H7 (cell line): ENCODE results near the gene ADAP1. TPM values are rescaled to one million over a fixed set of nuclear protein-coding genes. Genes with fewer than 3 reads are reported as not detected.

Experiments used
- DNase-seq: peaks from one replicate; pipeline ENCODE4 v3.0.0; 2012
- H3K27me3 ChIP-seq: 2 replicates; pipeline ENCODE4 v1.6.0; 2011; ENCODE audit warnings: mild to moderate bottlenecking, low read length; ENCODE audit not compliant: control insufficient read depth, insufficient read depth
- H3K36me3 ChIP-seq: replicated peaks from 2 replicates; pipeline ENCODE4 v1.5.1; 2011; ENCODE audit warnings: low read length; ENCODE audit not compliant: control insufficient read depth, insufficient read depth
- H3K4me3 ChIP-seq: 2 replicates; pipeline ENCODE4 v1.5.1; 2011; ENCODE audit warnings: low read depth, mild to moderate bottlenecking, control low read depth, low read length, moderate library complexity; ENCODE audit not compliant: insufficient read depth
- total RNA-seq: library from RNA; depleted of rRNA; stranded (reverse); fragments of >200 nt; shearing (Covaris generic); gene quantifications from 2 replicates; pipeline ENCODE4 v1.2.3, GENCODE V29; 2014

The ADAP1 gene
- total RNA-seq, 1 experiment from 2014 or later, result 5.0 TPM

DNA sequence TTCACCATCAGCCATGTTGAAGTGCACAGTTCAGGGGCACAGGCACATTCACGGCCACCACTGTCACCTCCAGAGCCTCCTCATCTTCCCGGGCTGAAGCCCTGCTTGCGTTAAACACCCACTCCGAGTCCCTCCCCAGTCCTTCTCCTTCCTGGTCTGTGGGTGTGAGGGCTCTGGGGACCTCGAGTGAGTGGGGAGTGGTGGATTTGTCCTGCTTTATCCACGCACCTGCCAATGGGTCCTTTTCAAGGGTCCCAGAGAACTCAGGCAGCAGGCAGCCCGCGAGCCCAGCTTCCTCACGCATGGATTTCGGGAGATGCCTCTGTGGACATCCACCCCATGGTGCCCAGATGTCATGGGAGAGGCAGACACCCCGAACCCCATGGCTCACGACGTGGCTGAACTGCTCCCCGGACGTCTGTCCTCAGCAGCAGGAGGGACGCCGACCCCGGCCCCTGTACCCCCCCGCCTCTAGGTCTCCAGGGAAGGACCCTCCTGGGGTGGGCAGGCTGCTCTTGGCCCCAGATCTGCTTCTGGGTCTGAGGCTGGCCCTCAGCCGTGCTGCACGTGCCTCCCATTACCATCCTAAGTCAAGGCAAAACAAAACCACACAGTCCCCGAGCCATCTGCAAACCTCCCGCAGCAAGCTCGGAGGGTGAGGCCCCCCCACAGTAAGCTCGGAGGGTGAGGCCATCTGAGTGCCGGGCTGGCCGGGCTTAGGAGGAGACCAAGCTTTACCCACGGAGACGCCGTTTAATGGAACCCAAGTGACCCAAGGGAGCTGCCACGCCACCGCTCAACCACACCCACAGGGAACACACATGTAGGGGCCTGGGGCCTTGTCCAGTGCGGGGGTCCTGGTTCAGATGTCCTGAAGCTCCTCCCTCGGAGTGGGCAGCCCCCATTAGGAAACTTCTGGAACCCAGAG is 37.5 kb upstream of the ADAP1 start:
- H3K27me3 ChIP-seq, result no peaks in the 10 kb centered on the region
- no peak overlapping the region for H3K4me3 ChIP-seq
- H3K36me3 ChIP-seq, result no peaks in the 10 kb centered on the region
- no peak for DNase-seq

DNA sequence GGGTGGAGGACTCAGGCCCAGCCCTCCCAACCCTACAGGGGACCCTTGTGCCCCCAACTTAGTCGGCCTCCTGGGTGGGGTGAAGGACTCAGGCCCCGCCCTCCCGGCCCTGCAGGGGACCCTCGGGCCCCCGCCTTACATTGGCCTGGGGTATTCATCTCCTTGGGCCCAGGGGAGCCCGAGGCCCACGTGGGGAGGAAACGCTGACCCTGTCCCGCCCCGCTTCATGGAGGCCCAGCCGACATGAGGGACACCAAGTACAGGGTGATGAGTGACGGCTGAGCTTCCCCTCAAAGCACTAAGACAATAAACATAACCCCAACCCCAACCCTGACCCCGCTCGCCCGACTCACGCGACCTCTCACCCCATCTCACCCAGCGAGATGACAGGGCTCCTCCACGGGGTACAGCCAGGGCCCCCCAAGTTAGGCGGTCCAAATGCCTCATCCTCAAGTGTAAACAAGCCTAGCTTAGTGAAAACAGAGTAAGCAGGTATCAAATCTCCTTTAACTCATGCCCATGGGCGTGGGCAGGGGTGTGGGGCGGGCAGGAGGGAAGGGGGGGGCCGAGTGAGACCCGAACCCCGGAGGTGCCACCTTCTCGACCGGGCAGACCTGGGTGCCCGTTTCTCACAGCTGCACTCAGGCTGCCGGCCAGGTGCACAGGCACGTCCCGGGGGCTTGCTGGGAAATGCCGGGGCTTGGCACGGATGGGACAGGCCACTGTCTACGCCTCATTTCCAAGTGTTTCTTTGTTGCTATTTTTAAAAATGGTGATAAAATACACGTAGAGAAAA is 36.7 kb upstream of the ADAP1 start:
- H3K4me3 ChIP-seq, result no peak overlapping the region
- no peaks in the 10 kb centered on the region for H3K27me3 ChIP-seq
- H3K36me3 ChIP-seq, result no peaks in the 10 kb centered on the region
- no peak for DNase-seq

DNA sequence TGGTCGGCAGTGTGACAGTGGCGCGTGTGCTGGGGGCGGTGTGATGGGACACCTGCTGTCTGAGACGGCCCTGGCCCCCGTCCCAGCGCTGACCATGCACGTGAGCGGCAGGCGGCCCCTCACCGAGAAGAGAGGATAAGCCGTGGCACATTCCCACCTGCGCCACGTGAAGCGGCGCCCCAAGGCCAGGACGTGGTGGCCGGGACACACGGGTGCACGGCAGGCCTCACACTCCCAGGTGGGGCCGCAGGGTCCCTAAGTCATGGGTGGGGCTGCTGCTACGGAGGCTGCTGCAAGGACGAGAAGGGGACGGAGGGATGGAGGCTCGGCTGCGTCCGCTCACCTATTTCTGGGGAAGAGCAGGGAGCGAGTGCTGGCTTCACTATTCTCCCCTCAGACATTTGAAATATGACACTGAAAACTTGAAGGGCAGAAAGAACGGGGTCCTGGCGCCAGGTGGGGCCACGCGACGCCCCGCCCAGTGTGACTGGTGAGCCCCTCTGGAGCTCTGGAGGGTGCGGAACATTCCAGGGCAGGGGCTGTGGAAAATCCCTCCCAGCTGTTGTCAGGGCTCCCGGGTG is 36.0 kb upstream of the ADAP1 start:
- Histone ChIP-seq H3K27me3 (no peaks in the 10 kb centered on the region), H3K4me3 (no peak overlapping the region), H3K36me3 (no peaks in the 10 kb centered on the region)
- no peak for DNase-seq

DNA sequence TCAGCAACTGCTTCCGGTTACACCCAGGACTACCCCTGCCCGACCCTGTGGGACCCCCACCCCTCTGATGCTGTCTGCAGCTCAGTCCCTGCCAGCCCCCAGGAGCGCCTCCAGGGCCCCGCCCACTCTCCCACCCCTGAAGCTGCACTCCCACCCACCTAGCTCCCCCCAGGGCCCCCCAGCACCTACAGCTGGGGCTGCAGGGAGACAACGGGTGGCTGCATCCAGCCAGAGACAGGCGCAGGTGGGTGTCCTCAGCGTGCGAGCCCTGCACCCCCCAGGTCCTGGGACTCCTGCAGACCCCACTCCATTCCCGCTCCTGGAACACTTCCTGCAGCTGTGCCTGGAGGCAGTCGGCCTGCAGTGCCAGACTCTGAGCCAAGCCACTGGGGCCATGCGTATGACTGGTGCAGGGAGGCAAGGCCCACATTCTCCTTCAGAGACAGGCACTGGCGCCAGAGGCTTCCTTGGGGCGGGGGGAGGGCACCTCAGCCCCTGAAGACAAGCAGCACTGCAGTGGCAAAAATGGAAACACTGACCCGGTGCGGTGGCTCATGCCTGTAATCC is 34.6 kb upstream of the ADAP1 start:
- H3K4me3 ChIP-seq, result no peak overlapping the region
- H3K27me3 ChIP-seq, result no peaks in the 10 kb centered on the region
- no peaks in the 10 kb centered on the region for H3K36me3 ChIP-seq
- DNase-seq, result no peak

DNA sequence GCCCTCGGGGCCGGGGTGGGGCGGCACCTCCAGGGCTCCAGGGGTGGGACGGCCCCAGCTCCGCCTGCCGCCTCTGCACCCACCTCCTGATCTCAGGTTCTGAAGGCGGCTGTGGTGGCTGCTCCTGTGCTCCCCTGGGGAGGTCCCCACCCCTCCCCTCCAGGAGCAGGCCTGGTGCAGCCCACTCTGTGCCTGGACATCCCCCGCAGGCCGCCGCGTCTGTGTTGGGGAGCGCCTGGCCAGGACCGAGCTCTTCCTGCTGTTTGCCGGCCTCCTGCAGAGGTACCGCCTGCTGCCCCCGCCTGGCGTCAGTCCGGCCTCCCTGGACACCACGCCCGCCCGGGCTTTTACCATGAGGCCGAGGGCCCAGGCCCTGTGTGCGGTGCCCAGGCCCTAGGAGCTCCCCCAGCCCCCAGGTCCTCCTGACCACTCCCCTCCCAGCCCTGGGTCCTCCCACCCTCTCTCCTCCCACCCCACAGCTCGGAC is 34.0 kb upstream of the ADAP1 start:
- no peak overlapping the region for H3K4me3 ChIP-seq
- no peak for DNase-seq
- no peaks in the 10 kb centered on the region for H3K36me3 ChIP-seq
- no peaks in the 10 kb centered on the region for H3K27me3 ChIP-seq

DNA sequence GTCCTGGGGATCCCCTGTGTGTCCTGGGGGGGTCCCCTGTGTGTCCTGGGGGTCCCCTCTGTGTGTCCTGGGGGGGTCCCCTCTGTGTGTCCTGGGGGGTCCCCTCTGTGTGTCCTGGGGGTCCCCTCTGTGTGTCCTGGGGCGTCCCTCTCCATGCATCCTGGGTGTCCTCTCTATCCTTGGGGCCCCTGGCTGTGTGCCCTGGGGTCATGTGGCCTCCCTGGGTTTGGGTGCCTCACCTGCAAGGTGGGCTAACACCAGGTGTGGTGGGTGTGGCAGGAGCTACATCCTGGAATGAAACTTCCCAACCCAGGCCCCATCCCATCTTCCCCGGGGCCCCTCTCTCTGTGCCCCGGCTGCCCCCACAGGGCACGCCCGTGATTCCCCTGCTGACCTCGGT is 33.4 kb upstream of the ADAP1 start:
- DNase-seq, result no peak
- Histone ChIP-seq H3K36me3 (no peaks in the 10 kb centered on the region), H3K4me3 (no peak overlapping the region), H3K27me3 (no peaks in the 10 kb centered on the region)

DNA sequence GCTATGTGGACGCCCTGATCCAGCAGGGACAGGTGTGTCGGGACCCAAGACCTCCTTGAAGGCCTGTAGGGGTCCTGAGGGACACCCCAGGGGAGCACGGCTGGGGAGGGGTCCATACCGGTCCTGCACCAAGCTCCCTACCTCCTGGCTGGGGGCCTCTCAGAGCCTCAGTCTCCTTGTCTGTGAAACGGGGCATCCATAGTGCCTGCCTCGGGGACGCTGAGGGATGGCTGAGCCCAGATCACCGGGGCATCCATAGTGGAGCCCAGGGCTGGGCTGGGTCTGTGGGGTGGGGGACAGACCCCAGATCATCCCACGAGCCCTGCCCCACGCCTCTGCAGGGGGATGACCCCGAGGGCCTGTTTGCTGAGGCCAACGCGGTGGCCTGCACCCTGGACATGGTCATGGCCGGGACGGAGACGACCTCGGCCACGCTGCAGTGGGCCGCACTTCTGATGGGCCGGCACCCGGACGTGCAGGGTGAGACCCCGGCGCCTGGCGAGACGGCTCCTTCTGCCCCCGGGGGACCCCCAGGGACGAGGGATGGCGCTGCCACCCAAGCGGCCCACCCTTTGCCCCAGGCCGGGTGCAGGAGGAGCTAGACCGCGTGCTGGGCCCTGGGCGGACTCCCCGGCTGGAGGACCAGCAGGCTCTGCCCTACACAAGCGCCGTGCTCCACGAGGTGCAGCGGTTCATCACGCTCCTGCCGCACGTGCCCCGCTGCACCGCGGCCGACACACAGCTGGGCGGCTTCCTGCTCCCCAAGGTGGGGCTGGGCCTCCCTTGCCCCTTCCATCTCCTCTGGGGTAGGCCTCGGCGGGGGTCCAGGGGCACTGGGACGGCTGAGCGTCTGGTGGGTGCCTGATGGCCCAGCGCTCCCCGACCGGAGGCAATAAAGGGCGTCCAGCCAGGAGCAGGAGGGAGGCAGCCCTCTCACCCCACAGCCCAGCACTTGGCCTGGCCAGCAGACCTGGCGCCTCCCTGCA is 32.6 kb upstream of the ADAP1 start:
- Histone ChIP-seq H3K36me3 (no peaks in the 10 kb centered on the region), H3K4me3 (no peak overlapping the region), H3K27me3 (no peaks in the 10 kb centered on the region)
- DNase-seq, result no peak

DNA sequence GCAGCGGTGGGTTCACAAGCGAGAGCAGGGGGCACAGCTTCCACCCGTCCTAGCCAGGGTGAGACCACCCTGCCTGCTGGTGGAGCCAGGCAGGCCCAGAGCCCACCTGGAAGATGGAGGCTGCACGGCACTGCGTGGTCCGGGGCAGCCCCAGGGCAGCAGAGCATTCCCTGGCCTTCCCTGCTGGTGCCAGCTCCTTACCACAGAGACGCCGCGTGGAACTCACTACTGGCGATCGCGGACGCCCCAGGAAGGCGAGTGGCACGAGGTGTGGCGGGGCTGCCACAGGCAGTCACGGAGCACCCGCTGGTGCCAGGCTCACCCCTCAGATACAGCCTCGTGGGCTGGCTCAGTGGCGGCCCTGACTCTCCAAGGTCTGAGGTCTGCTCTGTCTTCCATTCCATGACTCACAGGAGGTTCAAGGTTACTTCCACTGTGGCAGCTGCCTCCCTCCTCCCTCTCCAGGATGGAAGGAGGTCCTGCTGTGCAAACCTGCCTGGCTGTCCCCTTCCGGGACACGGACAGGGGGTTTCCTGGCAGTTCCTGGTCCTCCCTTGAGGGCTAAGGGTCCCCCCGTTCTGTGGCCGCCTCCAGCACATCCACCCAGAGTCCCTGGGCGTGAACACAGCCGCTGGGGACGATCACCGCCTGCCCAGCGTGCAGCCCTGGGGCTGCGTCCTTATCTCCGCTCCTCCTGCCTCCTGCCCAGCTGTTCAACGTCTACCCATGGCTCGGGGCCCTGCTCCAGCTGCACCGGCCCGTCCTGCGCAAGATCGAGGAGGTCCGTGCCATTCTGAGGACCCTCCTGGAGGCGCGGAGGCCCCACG is 31.6 kb upstream of the ADAP1 start:
- no peaks in the 10 kb centered on the region for H3K36me3 ChIP-seq
- no peak for DNase-seq
- no peaks in the 10 kb centered on the region for H3K27me3 ChIP-seq
- no peak overlapping the region for H3K4me3 ChIP-seq

DNA sequence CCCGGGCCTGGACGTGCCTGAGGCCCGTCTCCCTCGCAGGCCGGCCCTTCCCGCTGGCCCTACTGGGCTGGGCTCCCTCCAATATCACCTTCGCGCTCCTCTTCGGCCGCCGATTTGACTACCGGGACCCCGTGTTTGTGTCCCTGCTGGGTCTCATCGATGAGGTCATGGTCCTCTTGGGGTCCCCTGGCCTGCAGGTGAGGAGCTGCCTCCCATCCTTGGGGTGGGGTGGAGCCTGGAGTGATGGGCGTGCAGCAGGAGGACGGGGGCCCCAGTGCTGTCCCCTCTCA is 30.6 kb upstream of the ADAP1 start:
- Histone ChIP-seq H3K27me3 (no peaks in the 10 kb centered on the region), H3K36me3 (no peaks in the 10 kb centered on the region), H3K4me3 (no peak overlapping the region)
- no peak for DNase-seq

DNA sequence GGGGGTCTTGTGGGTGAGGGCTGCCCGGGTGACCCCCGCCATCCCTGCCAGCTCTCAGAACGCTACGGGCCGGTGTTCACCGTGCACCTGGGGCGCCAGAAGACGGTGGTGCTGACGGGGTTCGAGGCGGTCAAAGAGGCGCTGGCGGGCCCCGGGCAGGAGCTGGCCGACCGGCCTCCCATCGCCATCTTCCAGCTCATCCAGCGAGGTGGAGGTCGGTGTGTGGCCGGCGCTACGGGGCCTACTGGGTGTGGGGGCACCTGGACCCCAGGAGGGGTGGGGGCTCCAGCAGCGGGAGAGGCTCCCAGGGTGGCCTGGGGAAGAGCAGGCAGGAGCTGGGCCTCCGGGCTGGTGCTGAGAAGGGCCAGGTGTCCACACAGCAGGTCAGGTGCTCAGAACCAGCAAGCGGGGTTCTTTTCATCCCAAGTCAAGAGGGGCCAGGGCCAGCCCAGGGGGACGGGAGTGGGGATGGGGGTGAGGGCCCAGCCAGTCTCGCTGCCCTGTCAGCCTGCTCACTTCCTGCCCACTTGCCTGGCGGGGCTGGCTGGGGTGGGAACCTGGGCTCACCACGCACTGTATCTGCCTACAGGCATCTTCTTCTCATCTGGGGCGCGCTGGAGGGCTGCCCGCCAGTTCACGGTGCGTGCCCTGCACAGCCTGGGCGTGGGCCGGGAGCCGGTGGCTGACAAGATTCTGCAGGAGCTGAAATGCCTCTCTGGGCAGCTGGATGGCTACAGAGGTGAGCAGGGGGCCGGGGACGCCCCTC is 30.1 kb upstream of the ADAP1 start:
- Histone ChIP-seq H3K36me3 (no peaks in the 10 kb centered on the region), H3K27me3 (no peaks in the 10 kb centered on the region), H3K4me3 (no peak overlapping the region)
- DNase-seq, result no peak

DNA sequence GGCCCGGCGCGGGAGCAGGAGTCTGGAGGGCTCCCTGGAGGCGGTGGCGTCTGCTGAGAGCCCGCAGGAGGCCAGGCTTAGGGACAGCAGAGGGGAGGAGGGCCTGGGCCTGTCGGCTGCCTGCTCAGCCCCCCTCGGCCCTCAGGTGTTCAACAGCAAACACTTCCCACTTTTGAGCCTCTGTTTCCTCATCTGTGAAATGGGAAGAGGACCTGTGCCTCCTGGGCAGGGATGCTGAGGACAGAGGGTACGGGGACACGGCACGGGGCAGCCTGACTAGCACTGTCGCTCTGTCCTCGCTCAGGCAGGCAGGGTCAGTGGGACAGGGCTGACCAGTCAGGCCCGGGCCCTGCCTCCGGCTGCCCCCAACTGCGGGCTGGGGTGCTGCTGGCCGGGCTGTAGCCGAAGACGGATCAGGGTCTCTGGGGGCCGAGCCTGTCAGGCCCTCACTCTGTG is 29.2 kb upstream of the ADAP1 start:
- H3K4me3 ChIP-seq, result no peak overlapping the region
- H3K27me3 ChIP-seq, result no peaks in the 10 kb centered on the region
- no peaks in the 10 kb centered on the region for H3K36me3 ChIP-seq
- no peak for DNase-seq

DNA sequence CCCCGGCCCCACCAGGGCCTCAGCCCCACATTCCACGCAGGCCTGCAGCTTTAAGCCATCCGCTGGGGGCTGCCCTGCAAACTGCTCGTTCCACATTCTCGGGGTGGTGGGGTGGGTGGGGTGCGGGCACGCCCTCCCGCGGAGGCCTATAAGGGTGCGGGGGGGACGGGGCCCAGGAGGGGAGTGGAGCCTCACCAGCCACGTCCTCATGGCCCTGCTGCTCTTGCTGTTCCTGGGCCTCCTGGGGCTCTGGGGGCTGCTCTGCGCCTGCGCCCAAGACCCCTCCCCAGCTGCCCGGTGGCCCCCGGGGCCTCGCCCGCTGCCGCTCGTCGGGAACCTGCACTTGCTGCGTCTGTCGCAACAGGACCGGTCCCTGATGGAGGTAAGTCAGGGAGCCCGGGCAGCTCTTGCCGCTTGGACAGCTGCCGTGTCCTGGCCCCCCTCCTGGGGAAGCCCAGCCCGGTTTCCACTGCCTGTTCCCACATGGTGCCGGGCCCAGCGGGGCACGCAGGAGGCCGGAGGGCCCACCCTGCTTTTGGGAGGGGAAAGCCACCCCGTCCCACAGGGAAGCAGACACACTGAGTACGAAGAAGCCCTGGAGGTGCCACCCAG is 28.6 kb upstream of the ADAP1 start, which contains the start of gene CYP2W1:
Gene CYP2W1 (plus strand): TSS at position 178 of the 612 bp plus-strand sequence. CDS start 31 bp downstream, at position 209.
- H3K4me3 ChIP-seq, result no peak within 1 kb of the TSS
- DNase-seq, result no peak
- H3K36me3 ChIP-seq, result no peaks in the 10 kb centered on the region
- no peaks in the 10 kb centered on the region for H3K27me3 ChIP-seq
